BE2C (cell line): Measurements from ENCODE around the gene MICU2.

Source experiments
- DNase-seq: peaks from one replicate; pipeline ENCODE4 v3.0.0-alpha.2; 2020
- H3K27me3 ChIP-seq: fragments of 250-450 bp; sonication (Bioruptor Pico); 2 replicates; pipeline ENCODE4 v1.5.1; 2020; ENCODE audit warnings: mild to moderate bottlenecking
- H3K36me3 ChIP-seq: fragments of 250-450 bp; sonication (Bioruptor Pico); 2 replicates; pipeline ENCODE4 v1.5.1; 2020; ENCODE audit warnings: mild to moderate bottlenecking
- H3K4me1 ChIP-seq: fragments of 250-450 bp; sonication (Bioruptor Pico); 2 replicates; pipeline ENCODE4 v1.5.1; 2020
- H3K4me3 ChIP-seq: 2 replicates; pipeline ENCODE4 v1.5.1; 2011; ENCODE audit warnings: low read depth, low read length
- H3K9me3 ChIP-seq: fragments of 250-450 bp; sonication (Bioruptor Pico); 2 replicates; pipeline ENCODE4 v1.5.1; 2020
- TF ChIP-seq, protein P1 (sequence below): IDR thresholded peaks from 2 replicates; pipeline ENCODE4 v1.5.1; 2012; ENCODE audit warnings: mild to moderate bottlenecking, low read depth, low read length

MICU2 gene

DNA sequence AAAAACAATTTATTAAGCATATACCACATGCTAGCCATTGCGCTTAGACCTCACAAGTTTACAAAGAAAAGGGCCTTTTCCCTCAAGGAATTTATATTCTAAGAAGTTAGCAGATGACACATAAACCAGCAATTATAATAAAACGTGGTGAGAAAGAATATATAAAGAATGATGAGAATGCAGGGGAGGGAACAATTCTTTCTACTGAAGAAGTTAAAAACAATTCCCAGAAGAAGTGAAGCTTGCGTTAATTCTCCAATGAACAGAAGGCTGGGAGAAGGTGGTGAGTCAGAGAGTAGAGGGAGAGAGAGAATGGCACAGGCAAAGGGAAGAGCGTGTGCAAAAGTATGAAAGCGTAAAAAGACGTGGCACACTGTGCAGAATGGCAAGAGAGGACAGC lies 75.4 kb downstream of the MICU2 start:
- no peaks in the 10 kb centered on the region for H3K9me3 ChIP-seq
- no peaks in the 10 kb centered on the region for H3K36me3 ChIP-seq
- DNase-seq = no peak
- no peaks in the 10 kb centered on the region for H3K27me3 ChIP-seq
- TF ChIP-seq, protein P1, sequence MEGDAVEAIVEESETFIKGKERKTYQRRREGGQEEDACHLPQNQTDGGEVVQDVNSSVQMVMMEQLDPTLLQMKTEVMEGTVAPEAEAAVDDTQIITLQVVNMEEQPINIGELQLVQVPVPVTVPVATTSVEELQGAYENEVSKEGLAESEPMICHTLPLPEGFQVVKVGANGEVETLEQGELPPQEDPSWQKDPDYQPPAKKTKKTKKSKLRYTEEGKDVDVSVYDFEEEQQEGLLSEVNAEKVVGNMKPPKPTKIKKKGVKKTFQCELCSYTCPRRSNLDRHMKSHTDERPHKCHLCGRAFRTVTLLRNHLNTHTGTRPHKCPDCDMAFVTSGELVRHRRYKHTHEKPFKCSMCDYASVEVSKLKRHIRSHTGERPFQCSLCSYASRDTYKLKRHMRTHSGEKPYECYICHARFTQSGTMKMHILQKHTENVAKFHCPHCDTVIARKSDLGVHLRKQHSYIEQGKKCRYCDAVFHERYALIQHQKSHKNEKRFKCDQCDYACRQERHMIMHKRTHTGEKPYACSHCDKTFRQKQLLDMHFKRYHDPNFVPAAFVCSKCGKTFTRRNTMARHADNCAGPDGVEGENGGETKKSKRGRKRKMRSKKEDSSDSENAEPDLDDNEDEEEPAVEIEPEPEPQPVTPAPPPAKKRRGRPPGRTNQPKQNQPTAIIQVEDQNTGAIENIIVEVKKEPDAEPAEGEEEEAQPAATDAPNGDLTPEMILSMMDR = no peak
- no peak overlapping the region for H3K4me3 ChIP-seq
- no peaks in the 10 kb centered on the region for H3K4me1 ChIP-seq

DNA sequence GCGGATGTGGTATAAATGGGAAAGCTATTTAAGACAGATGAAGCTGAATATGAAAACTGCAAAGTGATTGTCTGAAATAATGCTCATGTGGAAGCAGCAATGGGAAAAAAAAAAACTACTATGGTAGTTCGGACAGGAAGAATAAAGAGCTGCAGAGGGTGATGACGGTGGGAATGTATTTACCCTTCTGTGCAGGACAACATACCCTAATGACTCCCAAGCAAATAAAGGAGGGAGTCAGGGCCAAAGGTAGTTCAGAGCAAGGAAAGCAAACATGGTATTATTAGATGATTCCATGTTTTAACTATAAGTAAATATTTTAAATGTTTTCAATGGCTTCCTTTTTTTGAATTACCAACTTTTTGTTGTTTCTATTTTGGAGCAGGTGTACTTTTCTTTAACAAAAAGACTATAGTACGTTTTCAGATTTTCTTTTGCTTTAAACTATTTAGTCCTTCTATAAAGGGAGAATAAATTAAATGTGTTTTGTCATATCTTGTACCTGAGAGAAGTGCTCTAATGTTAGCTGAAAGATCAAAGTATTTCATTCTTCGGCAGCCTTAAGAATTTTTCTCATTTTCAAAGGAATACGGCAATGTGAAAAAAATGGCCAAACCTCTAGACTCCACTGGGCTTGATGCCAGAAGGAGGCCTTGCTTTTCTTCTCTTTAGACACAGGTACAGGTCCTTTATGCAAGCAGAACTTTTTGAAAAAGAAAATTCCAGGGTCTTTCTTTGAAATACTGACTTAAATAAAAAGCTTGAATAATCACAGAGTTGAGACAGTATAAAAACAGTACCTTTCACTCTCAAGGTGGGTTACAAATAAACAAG lies 77.0 kb downstream of the MICU2 start:
- H3K27me3 ChIP-seq = no peaks in the 10 kb centered on the region
- H3K9me3 ChIP-seq = no peaks in the 10 kb centered on the region
- no peaks in the 10 kb centered on the region for H3K36me3 ChIP-seq
- no peak for DNase-seq
- TF ChIP-seq, protein P1 = no peak
- H3K4me3 ChIP-seq = no peak overlapping the region
- no peaks in the 10 kb centered on the region for H3K4me1 ChIP-seq

DNA sequence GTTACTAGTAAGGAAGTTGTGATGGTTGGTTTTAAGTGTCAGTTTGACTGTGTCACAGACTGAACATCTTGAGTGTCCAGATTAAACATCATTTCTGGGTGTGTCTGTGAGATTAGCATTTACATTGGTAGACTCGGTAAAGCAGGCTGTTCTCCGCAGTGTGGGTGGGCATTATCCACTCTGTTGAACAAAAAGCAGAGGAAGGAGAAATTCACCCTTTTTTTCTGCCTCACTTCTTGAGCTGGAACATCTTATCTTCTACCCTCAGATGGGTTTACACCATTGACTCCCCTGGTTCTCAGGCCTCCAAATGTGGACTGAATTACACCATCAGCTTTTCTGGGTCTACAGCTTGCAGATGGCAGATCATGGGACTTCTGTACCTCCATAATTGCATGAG lies 81.1 kb downstream of the MICU2 start:
- DNase-seq = no peak
- Histone ChIP-seq H3K27me3 (no peaks in the 10 kb centered on the region), H3K36me3 (no peaks in the 10 kb centered on the region), H3K4me1 (no peaks in the 10 kb centered on the region), H3K9me3 (no peaks in the 10 kb centered on the region), H3K4me3 (no peak overlapping the region)
- TF ChIP-seq, protein P1 = no peak

DNA sequence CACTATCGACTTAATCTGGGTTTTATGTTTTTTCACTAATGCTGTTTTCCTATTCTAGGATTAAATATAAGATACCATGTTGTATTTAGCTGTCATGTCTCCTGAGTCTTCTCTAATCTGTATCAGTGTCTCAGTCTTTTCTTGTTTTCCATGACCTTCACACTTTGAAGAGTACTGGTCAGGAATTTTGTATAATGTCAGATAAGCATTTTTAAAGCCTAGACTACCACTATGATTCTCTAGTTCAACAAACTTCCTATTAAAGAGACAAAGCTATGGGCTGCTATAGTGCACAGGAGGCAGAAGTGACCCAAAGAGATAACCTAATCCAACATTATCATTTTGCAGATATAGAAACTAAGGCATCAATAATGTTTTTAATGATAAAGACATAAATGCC lies 81.8 kb downstream of the MICU2 start:
- Histone ChIP-seq H3K27me3 (no peaks in the 10 kb centered on the region), H3K4me3 (no peak overlapping the region), H3K36me3 (no peaks in the 10 kb centered on the region), H3K4me1 (no peaks in the 10 kb centered on the region), H3K9me3 (no peaks in the 10 kb centered on the region)
- TF ChIP-seq, protein P1 = no peak
- DNase-seq = no peak

DNA sequence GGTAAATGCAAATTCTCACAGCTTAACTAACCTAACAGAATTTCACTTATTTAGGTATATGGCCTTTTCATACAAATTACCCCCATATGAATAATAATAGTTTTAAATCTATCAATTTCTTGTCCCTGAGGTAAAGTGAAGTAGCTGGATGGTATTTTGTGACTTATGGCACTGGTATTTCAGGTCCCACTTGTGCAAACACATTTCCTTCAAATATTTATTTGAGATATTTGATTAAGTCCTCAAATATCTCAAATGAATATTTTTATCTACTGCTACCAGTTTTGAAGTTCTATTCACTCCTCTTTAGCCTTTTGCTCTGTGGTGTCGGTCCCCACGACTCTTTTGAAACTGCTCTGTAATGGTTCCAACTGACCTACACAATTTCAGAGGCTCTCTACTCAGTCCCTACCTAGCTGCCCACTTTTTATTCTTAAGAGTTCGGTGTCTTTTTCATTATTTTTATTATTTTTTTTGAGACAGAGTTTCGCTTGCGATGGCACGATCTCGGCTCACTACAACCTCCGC lies 85.3 kb downstream of the MICU2 start:
- Histone ChIP-seq H3K9me3 (no peaks in the 10 kb centered on the region), H3K4me3 (no peak overlapping the region), H3K27me3 (no peaks in the 10 kb centered on the region), H3K36me3 (no peaks in the 10 kb centered on the region), H3K4me1 (no peaks in the 10 kb centered on the region)
- TF ChIP-seq, protein P1 = no peak
- no peak for DNase-seq

DNA sequence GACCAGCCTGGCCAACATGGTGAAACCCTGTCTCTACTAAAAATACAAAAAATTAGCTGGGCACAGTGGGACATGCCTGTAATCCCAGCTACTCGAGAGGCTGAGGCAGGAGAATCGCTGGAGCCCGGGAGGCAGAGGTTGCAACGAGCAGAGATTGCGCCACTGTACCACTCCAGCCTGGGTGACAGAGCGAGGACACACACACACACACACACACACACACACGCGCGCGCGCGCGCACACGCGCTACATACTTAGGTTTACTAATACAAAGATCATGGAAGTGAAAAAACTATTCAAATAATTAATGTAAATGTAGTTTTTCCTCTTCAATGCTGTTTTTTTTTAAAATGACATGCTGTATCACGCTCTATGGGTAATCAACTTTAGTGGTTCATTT lies 86.4 kb downstream of the MICU2 start:
- TF ChIP-seq, protein P1 = no peak
- Histone ChIP-seq H3K4me3 (no peak overlapping the region), H3K27me3 (no peaks in the 10 kb centered on the region), H3K36me3 (no peaks in the 10 kb centered on the region), H3K9me3 (no peaks in the 10 kb centered on the region), H3K4me1 (no peaks in the 10 kb centered on the region)
- DNase-seq = no peak
